Right renal cortex interstitium (tissue), 3 donors: Measurements from ENCODE around the gene LARGE2. TPM values are rescaled to one million over a fixed set of nuclear protein-coding genes. Genes with fewer than 3 reads are reported as not detected.

Source experiments
- DNase-seq, 3 donors: peaks; one replicate each; pipeline ENCODE4 v3.0.0-alpha.2; 2013; ENCODE audit warnings: low read depth in 3 of 3, low spot score in 2 of 3
- polyA plus RNA-seq, 3 donors: library from polyadenylated mRNA; unstranded; fragments of 120-200 nt; gene quantifications; one replicate each; pipeline ENCODE4 v1.2.1, GENCODE V29; 2013; ENCODE audit not compliant: insufficient read length in 3 of 3

The LARGE2 gene
- polyA plus RNA-seq, 3 donors: 15.6 to 18.9 (median 17.1) TPM

GRCh38 chr11:45913514-45913913 lies 8.9 kb upstream of the LARGE2 start:
- no peak for DNase-seq

GRCh38 chr11:45913942-45914635 lies 8.4 kb upstream of the LARGE2 start:
- DNase-seq: no peak

- no peak for DNase-seq
These were observed 7.0 kb upstream of the LARGE2 start for GRCh38 chr11:45915446-45915845.

GRCh38 chr11:45917286-45917622 lies 5.2 kb upstream of the LARGE2 start:
- DNase-seq: no peak

- DNase-seq: peak; percentile 91 to 94 (median 93)
These were observed 4.7 kb upstream of the LARGE2 start, which contains the start of gene PEX16 for GRCh38 chr11:45917623-45918330. Gene PEX16 (minus strand): TSS chr11:45917877. CDS start chr11:45917811, 66 bp downstream.

GRCh38 chr11:45918331-45918941 lies 4.0 kb upstream of the LARGE2 start:
- no peak for DNase-seq

GRCh38 chr11:45918962-45919675 lies 3.3 kb upstream of the LARGE2 start:
- DNase-seq: no peak

- no peak for DNase-seq
These were observed 2.5 kb upstream of the LARGE2 start for GRCh38 chr11:45919806-45920530.

- no peak for DNase-seq
These were observed 1.7 kb upstream of the LARGE2 start for GRCh38 chr11:45920531-45921477.

- DNase-seq: no peak
These were observed 663 bp upstream of the LARGE2 start for GRCh38 chr11:45921561-45922424.

- DNase-seq: no peak
These were observed 1.8 kb downstream of the LARGE2 start for GRCh38 chr11:45924036-45924915.

GRCh38 chr11:45924927-45925326 lies 2.5 kb downstream of the LARGE2 start:
- DNase-seq: no peak

GRCh38 chr11:45925550-45925949 lies 3.1 kb downstream of the LARGE2 start:
- no peak for DNase-seq

- no peak for DNase-seq
These were observed 3.5 kb downstream of the LARGE2 start for GRCh38 chr11:45926001-45926401.

GRCh38 chr11:45926536-45927331 lies 4.3 kb downstream of the LARGE2 start:
- no peak for DNase-seq

- no peak for DNase-seq
These were observed 4.9 kb downstream of the LARGE2 start for GRCh38 chr11:45927332-45927683.
